M059J (cell line): ENCODE data around the gene HIVEP3. TPM values are rescaled to one million over a fixed set of nuclear protein-coding genes. Genes with fewer than 3 reads are reported as not detected.
"Not testable (repeated sequence)": the region's sequence is repeated elsewhere in the genome, so short reads cannot be mapped to it uniquely, and the experiment has no call there.

Source experiments
- DNase-seq: peaks from one replicate; pipeline ENCODE4 v3.0.0-alpha.2; 2012; ENCODE audit warnings: low read depth
- total RNA-seq: library from RNA; depleted of rRNA; stranded (reverse); fragments of >200 nt; shearing (Covaris generic); gene quantifications from 2 replicates; pipeline ENCODE4 v1.2.3, GENCODE V29; 2014

The HIVEP3 gene
- total RNA-seq, 1 experiment from 2014 or later = 4.2 TPM

GRCh38 chr1:41921271-41921670 lies 2.5 kb upstream of the HIVEP3 start:
- not testable (repeated sequence) for DNase-seq

DNA sequence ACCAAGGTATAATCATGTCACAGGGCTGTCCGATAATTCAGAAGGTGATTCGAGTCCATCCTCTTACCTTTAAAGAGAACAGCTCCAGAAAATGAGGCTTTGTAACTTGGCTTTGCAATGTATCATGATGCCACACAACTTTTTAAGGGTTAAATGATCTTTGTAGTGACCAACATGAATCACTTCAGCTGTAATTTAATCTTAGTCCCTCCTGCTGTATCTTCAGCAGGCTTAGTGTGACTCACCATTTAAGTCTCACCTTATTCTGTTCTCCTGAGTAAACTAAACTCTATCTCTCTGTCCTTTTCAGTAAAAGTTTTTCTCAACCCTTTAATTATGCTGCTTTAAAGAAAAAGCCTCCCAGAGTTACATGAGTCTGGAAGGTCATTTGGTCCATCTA lies 1.9 kb upstream of the HIVEP3 start:
- peak; percentile 92 for DNase-seq

GRCh38 chr1:41919764-41920397 lies 1.2 kb upstream of the HIVEP3 start:
- peak; percentile 91 for DNase-seq

- DNase-seq = no peak
Observed at GRCh38 chr1:41919131-41919530, 409 bp upstream of the HIVEP3 start.

- DNase-seq = peak; percentile 45
Observed at GRCh38 chr1:41917835-41918449, 780 bp downstream of the HIVEP3 start.

GRCh38 chr1:41917076-41917475 lies 1.6 kb downstream of the HIVEP3 start:
- no peak for DNase-seq

GRCh38 chr1:41915786-41916571 lies 2.7 kb downstream of the HIVEP3 start:
- DNase-seq = peak; percentile 40

DNA sequence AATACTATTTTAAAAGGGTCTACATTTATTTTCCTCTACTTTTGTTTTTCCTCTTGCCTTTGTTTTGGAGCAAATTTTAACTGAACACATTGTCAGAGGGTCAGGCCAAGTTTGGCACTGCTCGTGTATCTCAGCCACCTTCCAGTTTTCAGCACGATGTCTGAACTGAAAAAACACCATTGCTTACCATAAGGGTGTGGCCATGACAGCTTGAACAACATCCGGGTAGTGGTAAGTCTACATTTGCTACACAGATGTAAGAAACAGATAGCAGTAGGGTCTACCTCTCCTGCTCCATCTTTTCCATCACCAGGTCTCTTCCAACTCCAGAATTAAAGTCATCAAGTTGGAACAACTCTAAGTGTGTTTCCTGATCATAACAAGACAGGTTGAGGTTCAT lies 4.2 kb downstream of the HIVEP3 start:
- no peak for DNase-seq

DNA sequence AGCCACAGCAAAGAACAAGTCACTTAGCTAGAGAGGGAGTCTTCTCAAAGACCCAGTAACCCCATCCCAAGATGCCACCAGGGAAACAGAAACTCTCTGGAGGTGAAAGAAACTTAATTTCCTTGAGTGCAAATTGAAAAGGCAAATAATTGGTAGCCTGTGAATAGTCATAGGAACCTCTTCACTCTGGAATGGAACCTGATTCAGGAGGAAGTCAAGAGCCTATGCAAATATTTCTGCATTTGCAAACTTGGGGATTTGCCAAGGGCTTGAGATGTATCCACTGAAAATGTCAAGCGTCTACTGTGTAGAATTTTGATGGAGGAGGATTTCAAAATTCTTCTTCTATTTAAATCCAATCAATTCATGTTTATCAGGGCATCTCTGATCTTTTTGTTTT lies 5.7 kb downstream of the HIVEP3 start:
- DNase-seq = no peak

- DNase-seq = no peak
Observed at GRCh38 chr1:41908288-41908895, 10.3 kb downstream of the HIVEP3 start.

GRCh38 chr1:41907446-41907845 lies 11.3 kb downstream of the HIVEP3 start:
- no peak for DNase-seq

- DNase-seq = no peak
Observed at GRCh38 chr1:41906943-41907342, 11.8 kb downstream of the HIVEP3 start.

GRCh38 chr1:41905093-41905675 lies 13.5 kb downstream of the HIVEP3 start:
- DNase-seq = no peak

DNA sequence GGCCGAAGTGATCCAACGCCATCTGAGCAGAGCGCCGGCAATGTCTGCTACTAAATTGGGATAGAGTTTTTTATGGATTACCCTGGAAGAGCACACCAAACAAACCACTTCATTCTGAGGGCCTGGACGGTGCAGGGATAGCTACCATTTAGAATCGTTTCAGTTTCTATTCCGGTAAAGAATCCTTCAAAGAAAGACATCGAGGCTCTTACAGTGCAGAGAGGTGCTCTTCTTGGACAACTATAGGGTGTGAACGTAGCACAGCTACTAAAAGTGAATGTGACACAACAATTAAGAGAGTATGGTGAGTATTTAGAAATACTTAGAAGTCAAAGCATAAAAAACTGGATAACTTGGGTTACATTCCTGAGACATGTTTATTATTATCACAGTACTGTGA lies 16.1 kb downstream of the HIVEP3 start:
- DNase-seq = no peak

- peak; percentile 91 for DNase-seq
Observed at GRCh38 chr1:41902159-41902577, 16.6 kb downstream of the HIVEP3 start.

DNA sequence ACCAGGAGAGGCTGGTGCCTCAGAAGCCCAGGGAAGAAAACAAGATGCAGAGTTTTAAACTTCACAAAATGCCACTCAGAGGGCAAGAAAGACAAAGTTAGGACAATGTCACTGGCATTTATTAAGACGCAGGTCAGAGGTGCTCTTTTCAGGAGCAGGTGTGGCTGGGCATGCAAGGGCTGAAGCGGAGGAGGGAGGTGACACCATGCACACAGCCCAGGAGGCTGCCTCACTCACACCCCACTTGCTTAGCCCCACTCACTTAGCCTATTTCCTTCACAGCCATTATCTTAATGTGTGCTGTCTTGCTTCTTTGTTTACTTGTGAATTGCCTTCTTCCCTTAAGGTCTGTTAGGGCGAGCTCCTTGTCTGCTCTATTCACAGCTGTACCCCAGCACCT lies 17.2 kb downstream of the HIVEP3 start:
- no peak for DNase-seq

GRCh38 chr1:41900603-41901444 lies 17.9 kb downstream of the HIVEP3 start:
- peak; percentile 90 for DNase-seq

DNA sequence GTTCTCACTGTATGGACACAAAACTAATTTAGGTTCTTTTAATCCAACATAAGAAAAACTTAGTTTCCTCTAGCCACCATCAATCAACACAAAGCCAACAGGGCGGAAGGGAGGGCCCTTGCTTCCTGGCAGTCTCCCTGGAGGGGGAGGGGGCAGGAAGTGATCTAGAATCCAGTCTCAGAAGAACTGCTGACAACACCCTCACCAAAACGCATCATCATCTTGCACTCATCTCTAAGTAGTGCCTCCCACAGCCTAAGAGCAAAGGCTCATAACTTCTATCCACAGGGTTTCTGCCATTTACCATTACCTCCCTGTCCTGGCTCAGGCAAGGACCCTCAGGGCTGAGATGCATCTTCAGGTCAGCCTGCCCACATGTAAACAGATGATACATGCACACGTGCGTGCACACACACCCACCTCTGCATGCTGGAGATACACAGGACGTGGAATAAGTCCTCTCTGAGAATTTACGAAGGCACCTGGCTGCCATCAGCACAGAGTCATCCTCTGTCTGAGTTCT lies 20.5 kb downstream of the HIVEP3 start:
- DNase-seq = peak; percentile 65

DNA sequence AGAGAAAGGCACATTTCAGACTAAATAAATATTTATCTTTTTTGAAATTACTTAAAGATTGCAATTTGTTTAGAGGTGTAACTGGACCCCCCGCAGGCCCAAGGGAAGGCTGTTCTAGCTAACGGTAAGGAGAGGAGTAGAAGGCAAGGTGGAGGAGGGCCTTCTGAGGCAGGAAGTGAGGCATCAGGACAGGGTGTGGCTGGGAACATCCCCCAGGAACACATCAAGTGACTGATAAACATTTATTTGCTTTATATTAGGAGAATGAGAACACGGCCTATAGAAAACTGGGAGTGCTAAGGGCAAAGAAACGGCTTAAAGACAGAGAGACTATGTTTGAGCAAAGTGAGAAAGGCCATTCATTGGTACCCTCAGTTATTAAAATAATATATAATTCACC lies 23.2 kb downstream of the HIVEP3 start:
- DNase-seq = peak; percentile 29

DNA sequence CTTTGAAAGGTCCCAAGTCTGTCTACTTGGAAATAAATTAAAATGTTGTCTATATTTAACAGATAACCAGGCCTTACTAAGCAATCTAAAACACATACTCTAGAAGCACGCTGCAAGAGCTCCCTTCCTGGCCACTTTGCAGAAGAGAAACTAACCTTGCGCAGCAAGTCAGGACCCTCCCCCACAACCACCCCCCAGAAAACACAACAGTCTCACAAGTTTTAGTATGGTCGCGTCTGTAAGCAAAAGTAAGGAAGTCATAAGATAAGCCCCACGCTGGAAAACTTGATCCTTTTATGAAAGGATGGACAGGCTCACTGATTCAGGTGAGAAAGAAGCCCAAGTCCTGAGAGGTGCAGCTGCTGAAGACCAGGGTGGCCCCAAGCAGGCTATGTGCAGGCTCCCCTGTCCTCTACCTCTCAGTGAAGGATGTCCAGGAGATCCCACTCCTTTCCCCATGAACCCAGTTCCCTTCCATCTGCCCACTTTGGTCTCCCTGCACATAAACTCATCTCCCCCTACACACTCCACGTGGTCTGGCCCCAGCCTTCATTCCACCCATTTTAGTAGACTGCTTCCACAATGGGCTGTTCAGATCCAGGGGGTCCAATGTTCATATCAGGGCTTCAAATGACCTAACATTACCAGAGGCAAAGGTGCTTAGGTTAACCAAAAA lies 23.8 kb downstream of the HIVEP3 start:
- no peak for DNase-seq
